Stimulated activated CD8-positive, alpha-beta memory T cell treated with anti-CD3 and anti-CD28 coated beads, Interleukin-4, amount 100 ng/mL, for 1 hour (primary cell): Measurements from ENCODE around the gene NSF.
"Not testable (repeated sequence)": the region's sequence is repeated elsewhere in the genome, so short reads cannot be mapped to it uniquely, and the experiment has no call there.

ENCODE experiments used
- DNase-seq, 2 donors: peaks; one replicate each; pipeline ENCODE4 v3.0.0-alpha.2; 2020; ENCODE audit warnings: low read depth in 2 of 2, low spot score in 1 of 2

The NSF gene

GRCh38 chr17:46590157-46591146 is at the start of gene NSF:
Gene NSF, plus strand, starts transcription at chr17:46590669. Its CDS starts 107 bp downstream, at chr17:46590776.
- not testable (repeated sequence) for DNase-seq

- not testable (repeated sequence) for DNase-seq
Measured at GRCh38 chr17:46548607-46549006, 41.9 kb upstream of the NSF start.

- not testable (repeated sequence) for DNase-seq
Measured at GRCh38 chr17:46559155-46559554, 31.3 kb upstream of the NSF start.

GRCh38 chr17:46560048-46560447 is 30.4 kb upstream of the NSF start:
- not testable (repeated sequence) for DNase-seq

GRCh38 chr17:46566284-46566683 is 24.2 kb upstream of the NSF start:
- DNase-seq, result not testable (repeated sequence)

GRCh38 chr17:46566980-46567379 is 23.5 kb upstream of the NSF start:
- not testable (repeated sequence) for DNase-seq

- DNase-seq, result not testable (repeated sequence)
Measured at GRCh38 chr17:46571796-46572195, 18.7 kb upstream of the NSF start.

GRCh38 chr17:46579083-46580075 is 11.1 kb upstream of the NSF start, which contains the start of gene ARL17A:
Gene ARL17A, minus strand, starts transcription at chr17:46579691. Its CDS starts 3,369 bp downstream, at chr17:46576322.
- peak; percentile 28 to 64 for DNase-seq

GRCh38 chr17:46580082-46580481 is 10.4 kb upstream of the NSF start:
- DNase-seq, result not testable (repeated sequence)

- DNase-seq, result not testable (repeated sequence)
Measured at GRCh38 chr17:46585444-46585843, 5.0 kb upstream of the NSF start.

GRCh38 chr17:46591332-46591731 is 863 bp downstream of the NSF start:
- not testable (repeated sequence) for DNase-seq

GRCh38 chr17:46598344-46598931 is 8.0 kb downstream of the NSF start:
- not testable (repeated sequence) for DNase-seq

- DNase-seq, result not testable (repeated sequence)
Measured at GRCh38 chr17:46600767-46601166, 10.3 kb downstream of the NSF start.

- DNase-seq, result not testable (repeated sequence)
Measured at GRCh38 chr17:46603125-46603524, 12.7 kb downstream of the NSF start.

GRCh38 chr17:46611304-46611703 is 20.8 kb downstream of the NSF start:
- not testable (repeated sequence) for DNase-seq

- not testable (repeated sequence) for DNase-seq
Measured at GRCh38 chr17:46613876-46614275, 23.4 kb downstream of the NSF start.

- not testable (repeated sequence) for DNase-seq
Measured at GRCh38 chr17:46617121-46617520, 26.7 kb downstream of the NSF start.

GRCh38 chr17:46618975-46619374 is 28.5 kb downstream of the NSF start:
- not testable (repeated sequence) for DNase-seq

GRCh38 chr17:46623790-46624189 is 33.3 kb downstream of the NSF start:
- DNase-seq, result not testable (repeated sequence)

- DNase-seq, result not testable (repeated sequence)
Measured at GRCh38 chr17:46624726-46625125, 34.3 kb downstream of the NSF start.

GRCh38 chr17:46627452-46627851 is 37.0 kb downstream of the NSF start:
- DNase-seq, result not testable (repeated sequence)
